Measurements from ENCODE around the gene HTRA3. TPM values are rescaled to one million over a fixed set of nuclear protein-coding genes. Genes with fewer than 3 reads are reported as not detected.

Gene HTRA3
- total and polyA plus RNA-seq, 7 experiments from 2014 or later, result not detected

DNA sequence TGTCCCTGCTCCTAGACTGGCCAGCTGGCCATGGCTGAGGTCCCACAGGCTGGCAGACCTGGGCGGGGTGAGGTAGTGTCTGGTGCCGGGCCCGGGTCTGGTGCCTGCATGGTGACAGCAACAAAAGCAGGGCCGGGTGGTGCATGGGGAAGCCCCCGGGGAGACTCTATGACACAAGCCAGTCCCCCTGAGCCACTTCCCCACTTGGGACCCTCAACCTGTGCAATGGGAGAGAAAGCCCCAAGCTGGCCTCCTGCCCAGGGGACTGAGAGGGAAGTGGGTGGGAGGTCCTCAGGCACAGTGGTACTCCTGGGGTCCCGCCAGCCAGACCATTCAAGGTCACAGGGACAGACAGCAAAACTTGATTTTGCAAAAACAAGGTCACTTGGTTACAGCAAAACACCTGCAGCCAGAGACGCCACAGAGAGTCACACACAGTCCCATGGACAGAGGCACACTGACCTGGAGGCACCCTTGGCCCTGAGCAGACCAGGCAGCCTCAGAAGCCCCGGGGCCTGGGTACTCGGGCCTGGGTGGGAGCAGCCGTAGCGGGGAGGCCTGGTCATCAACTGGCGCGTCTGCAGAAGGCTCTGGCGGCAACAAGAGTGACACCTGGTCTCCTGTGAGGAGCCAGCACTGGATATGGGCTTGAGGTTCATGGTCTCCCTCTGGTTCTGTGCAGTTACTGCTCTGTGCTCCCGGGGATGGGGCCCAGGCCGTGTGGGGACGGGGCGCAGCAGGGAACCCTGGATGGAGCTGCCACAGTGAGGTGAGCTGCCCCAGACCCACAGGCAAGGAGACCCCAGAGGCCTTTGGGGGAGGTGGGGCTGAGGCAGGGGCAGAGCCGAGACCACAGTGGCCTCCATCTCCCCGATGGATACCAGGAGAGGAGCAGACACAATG, 60.6 kb downstream of the HTRA3 start:
- intact Hi-C loops (cut with micrococcal nuclease), result no loop called here
- POLR2A ChIA-PET, result no interaction called here
- Mint-ChIP-seq H3K4me3 (no peak overlapping the region), H3K9me3 (peaks cover 0 to 9% (median 5%) of the 10 kb centered on the region in 11 donors), H3K4me1 (no peaks in the 10 kb centered on the region), H3K27me3 (no peaks in the 10 kb centered on the region), H3K36me3 (no peaks in the 10 kb centered on the region), H3K27ac (no peak overlapping the region)
- Histone ChIP-seq H3K9me3 (ENCODE audit: control insufficient read depth in 2 of 3, low read length in 3 of 3) (peaks cover 0 to 9% (median 0%) of the 10 kb centered on the region in 3 experiments), H3K4me3 (ENCODE audit: low read length) (no peak overlapping the region), H3K27ac (ENCODE audit: low read depth, low read length) (no peak overlapping the region), H3K4me1 (ENCODE audit: control insufficient read depth in 2 of 2, insufficient read depth in 2 of 2, low read length in 2 of 2) (no peaks in the 10 kb centered on the region), H3K27me3 (ENCODE audit: control insufficient read depth in 2 of 2, insufficient read depth in 2 of 2, low read length in 2 of 2) (no peaks in the 10 kb centered on the region), H3K36me3 (ENCODE audit: control insufficient read depth in 2 of 3, insufficient read depth in 3 of 3, low read length in 3 of 3) (no peaks in the 10 kb centered on the region)
- CTCF ChIA-PET, result no interaction called here
- ATAC-seq, result peak; percentile 8
- no peak for DNase-seq

DNA sequence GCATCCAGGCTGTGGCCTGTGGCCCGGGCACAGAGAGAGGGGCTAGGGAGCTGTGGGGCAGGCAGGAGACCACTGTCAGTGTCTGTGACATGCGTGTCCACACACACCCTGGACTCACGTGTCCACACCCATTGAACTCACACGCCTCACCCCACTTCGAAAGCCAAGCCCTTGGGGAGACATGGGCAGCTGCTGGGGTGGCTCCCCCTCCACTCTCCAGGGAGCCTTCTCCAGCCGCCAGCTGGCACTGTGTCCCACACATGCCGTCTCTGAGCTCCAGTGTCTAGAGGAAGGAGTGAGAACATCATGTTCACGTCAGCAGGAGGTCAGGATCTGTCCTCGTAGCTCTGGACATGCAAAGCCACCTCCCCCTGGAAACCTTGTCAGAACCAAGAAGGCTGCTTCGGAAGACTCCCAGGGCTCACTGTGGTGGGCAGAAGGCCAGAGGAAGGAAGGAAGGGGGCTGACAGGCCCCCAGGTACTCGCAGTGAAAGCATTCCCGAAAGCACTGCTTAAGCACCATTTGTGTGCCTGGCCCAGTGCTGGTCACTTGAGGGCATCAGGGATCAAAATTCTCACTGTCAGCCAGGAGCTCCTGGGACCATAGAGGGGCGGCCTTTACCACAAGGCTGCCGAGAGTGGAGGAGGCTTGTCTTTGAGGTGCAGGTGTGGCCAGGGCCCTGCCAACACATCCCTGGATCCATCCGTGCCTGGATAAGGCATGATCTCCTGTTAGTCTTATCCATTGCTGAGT, 61.4 kb downstream of the HTRA3 start:
- Histone ChIP-seq H3K36me3 (ENCODE audit: control insufficient read depth in 2 of 3, insufficient read depth in 3 of 3, low read length in 3 of 3) (no peaks in the 10 kb centered on the region), H3K27ac (ENCODE audit: low read depth, low read length) (no peak overlapping the region), H3K27me3 (ENCODE audit: control insufficient read depth in 2 of 2, insufficient read depth in 2 of 2, low read length in 2 of 2) (no peaks in the 10 kb centered on the region), H3K9me3 (ENCODE audit: control insufficient read depth in 2 of 3, low read length in 3 of 3) (peaks cover 0 to 11% (median 0%) of the 10 kb centered on the region in 3 experiments), H3K4me1 (ENCODE audit: control insufficient read depth in 2 of 2, insufficient read depth in 2 of 2, low read length in 2 of 2) (no peaks in the 10 kb centered on the region), H3K4me3 (ENCODE audit: low read length) (no peak overlapping the region)
- intact Hi-C loops (cut with micrococcal nuclease), result no loop called here
- no peak overlapping the region for H3K27ac Mint-ChIP-seq
- ChIA-PET POLR2A (no interaction called here), CTCF (no interaction called here)
- H3K4me3 Mint-ChIP-seq, result no peak overlapping the region
- no peak for DNase-seq
- H3K9me3 Mint-ChIP-seq, result peaks cover 3 to 17% (median 10%) of the 10 kb centered on the region in 11 donors
- H3K27me3 Mint-ChIP-seq, result no peaks in the 10 kb centered on the region
- no peak for ATAC-seq
- no peaks in the 10 kb centered on the region for H3K36me3 Mint-ChIP-seq
- H3K4me1 Mint-ChIP-seq, result no peaks in the 10 kb centered on the region

DNA sequence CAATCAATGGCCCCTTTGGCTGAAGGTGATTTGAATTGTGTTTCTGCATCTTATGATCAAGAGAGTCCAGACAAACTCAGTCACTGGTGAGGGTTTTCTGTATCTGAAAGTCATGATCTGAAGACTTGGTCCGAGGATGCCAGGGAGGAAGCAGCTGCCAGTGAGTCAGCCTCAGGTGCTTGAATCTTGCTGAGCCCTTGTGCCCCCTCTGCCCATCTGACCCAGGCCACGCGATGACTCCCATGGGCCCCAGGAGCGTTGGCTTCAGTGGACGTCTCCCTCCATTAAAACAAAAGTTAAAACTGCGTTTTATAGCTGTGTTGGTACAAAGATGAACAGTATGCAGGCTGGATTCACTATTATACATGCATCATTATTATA, 62.0 kb downstream of the HTRA3 start:
- Mint-ChIP-seq H3K27ac (no peak overlapping the region), H3K4me1 (no peaks in the 10 kb centered on the region), H3K9me3 (peaks cover 5 to 23% (median 11%) of the 10 kb centered on the region in 11 donors), H3K36me3 (no peaks in the 10 kb centered on the region), H3K27me3 (peaks cover 0 to 1% (median 0%) of the 10 kb centered on the region in 5 donors), H3K4me3 (no peak overlapping the region)
- CTCF ChIA-PET, result no interaction called here
- intact Hi-C loops (cut with micrococcal nuclease), result no loop called here
- Histone ChIP-seq H3K27ac (ENCODE audit: low read depth, low read length) (no peak overlapping the region), H3K4me1 (ENCODE audit: control insufficient read depth in 2 of 2, insufficient read depth in 2 of 2, low read length in 2 of 2) (no peaks in the 10 kb centered on the region), H3K27me3 (ENCODE audit: control insufficient read depth in 2 of 2, insufficient read depth in 2 of 2, low read length in 2 of 2) (no peaks in the 10 kb centered on the region), H3K9me3 (ENCODE audit: control insufficient read depth in 2 of 3, low read length in 3 of 3) (peaks cover 0 to 17% (median 0%) of the 10 kb centered on the region in 3 experiments), H3K36me3 (ENCODE audit: control insufficient read depth in 2 of 3, insufficient read depth in 3 of 3, low read length in 3 of 3) (no peaks in the 10 kb centered on the region), H3K4me3 (ENCODE audit: low read length) (no peak overlapping the region)
- ATAC-seq (no peak), DNase-seq (no peak)
- POLR2A ChIA-PET, result no interaction called here

DNA sequence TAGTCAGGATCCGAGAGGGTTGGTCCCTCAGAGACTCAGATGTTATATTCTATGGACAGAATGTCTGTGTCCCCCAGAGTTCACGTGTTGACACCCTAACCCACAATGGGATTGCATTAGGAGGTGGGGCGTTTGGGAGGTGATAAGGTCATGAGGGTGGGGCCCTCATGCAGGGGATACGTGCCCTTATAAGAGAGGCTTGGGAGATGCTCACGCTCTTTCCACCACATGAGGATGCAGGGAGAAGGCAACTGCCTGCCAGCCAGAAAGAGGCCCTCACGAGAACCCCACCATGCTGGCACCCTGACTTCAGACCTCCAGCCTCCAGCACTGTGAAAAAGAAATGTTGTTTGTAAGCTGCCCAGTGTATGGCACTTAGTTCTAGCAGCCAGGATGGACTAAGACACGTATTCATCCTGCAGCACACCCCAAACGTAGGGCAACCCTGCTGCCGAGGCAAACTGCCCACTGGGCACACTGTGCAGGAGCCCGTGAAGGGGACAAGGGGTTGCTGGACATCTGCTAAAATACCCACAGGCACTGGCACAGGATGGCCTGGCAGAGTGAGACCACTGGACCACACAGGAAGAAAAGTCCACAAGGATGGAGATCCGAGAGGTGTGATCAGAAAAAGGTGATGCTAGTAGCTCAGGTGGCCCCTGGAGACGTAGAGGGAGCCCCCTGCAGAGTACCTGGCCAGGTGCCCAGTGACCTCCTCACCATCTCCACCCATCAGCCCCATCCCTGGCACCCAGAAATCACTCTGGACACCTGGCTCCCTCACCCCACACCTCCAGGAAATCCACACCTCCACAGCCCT, 62.7 kb downstream of the HTRA3 start:
- Mint-ChIP-seq H3K27ac (no peak overlapping the region), H3K9me3 (peaks cover 6 to 28% (median 14%) of the 10 kb centered on the region in 11 donors), H3K4me1 (no peaks in the 10 kb centered on the region), H3K27me3 (peaks cover 0 to 6% (median 0%) of the 10 kb centered on the region in 5 donors), H3K4me3 (no peak overlapping the region), H3K36me3 (no peaks in the 10 kb centered on the region)
- Histone ChIP-seq H3K4me3 (ENCODE audit: low read length) (no peak overlapping the region), H3K27me3 (ENCODE audit: control insufficient read depth in 2 of 2, insufficient read depth in 2 of 2, low read length in 2 of 2) (no peaks in the 10 kb centered on the region), H3K9me3 (ENCODE audit: control insufficient read depth in 2 of 3, low read length in 3 of 3) (peaks cover 0 to 18% (median 0%) of the 10 kb centered on the region in 3 experiments), H3K36me3 (ENCODE audit: control insufficient read depth in 2 of 3, insufficient read depth in 3 of 3, low read length in 3 of 3) (no peaks in the 10 kb centered on the region), H3K27ac (ENCODE audit: low read depth, low read length) (no peak overlapping the region), H3K4me1 (ENCODE audit: control insufficient read depth in 2 of 2, insufficient read depth in 2 of 2, low read length in 2 of 2) (no peaks in the 10 kb centered on the region)
- ChIA-PET CTCF (no interaction called here), POLR2A (no interaction called here)
- no peak for DNase-seq
- intact Hi-C loops (cut with micrococcal nuclease), result no loop called here
- ATAC-seq, result no peak

DNA sequence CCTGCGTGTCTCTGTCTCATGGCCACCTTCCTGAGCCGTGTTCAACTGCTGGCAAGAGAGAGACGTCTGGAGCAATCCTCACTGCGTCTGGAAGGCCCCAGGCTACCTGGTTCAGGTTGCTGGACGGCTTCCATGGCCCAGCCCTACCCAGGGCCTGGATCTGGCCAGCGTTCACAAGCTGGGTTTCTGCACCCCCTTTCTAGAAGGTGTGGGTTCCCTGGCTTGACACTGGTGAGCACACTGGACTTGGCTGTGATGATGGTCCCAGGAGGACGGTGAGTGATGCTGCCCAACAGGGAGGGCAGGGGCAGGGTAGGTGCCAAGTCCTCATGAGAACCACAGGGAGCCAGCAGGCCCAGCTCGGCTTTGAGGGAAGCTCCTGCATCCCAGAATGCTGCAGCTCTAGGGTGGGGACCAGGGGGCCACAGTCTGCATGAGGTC, 63.4 kb downstream of the HTRA3 start:
- peaks cover 0 to 18% (median 0%) of the 10 kb centered on the region in 3 experiments for H3K9me3 ChIP-seq (ENCODE audit: control insufficient read depth in 2 of 3, low read length in 3 of 3)
- no peak overlapping the region for H3K4me3 ChIP-seq (ENCODE audit: low read length)
- CTCF ChIA-PET, result no interaction called here
- no peak overlapping the region for H3K27ac ChIP-seq (ENCODE audit: low read depth, low read length)
- H3K4me1 ChIP-seq (ENCODE audit: control insufficient read depth in 2 of 2, insufficient read depth in 2 of 2, low read length in 2 of 2), result no peaks in the 10 kb centered on the region
- H3K27me3 ChIP-seq (ENCODE audit: control insufficient read depth in 2 of 2, insufficient read depth in 2 of 2, low read length in 2 of 2), result no peaks in the 10 kb centered on the region
- H3K4me3 Mint-ChIP-seq, result no peak overlapping the region
- H3K27me3 Mint-ChIP-seq, result peaks cover 0 to 6% (median 0%) of the 10 kb centered on the region in 5 donors
- intact Hi-C loops (cut with micrococcal nuclease), result no loop called here
- POLR2A ChIA-PET, result no interaction called here
- no peak overlapping the region for H3K27ac Mint-ChIP-seq
- peaks cover 6 to 28% (median 15%) of the 10 kb centered on the region in 11 donors for H3K9me3 Mint-ChIP-seq
- H3K36me3 ChIP-seq (ENCODE audit: control insufficient read depth in 2 of 3, insufficient read depth in 3 of 3, low read length in 3 of 3), result no peaks in the 10 kb centered on the region
- no peaks in the 10 kb centered on the region for H3K36me3 Mint-ChIP-seq
- no peaks in the 10 kb centered on the region for H3K4me1 Mint-ChIP-seq
- DNase-seq (no peak), ATAC-seq (no peak)

DNA sequence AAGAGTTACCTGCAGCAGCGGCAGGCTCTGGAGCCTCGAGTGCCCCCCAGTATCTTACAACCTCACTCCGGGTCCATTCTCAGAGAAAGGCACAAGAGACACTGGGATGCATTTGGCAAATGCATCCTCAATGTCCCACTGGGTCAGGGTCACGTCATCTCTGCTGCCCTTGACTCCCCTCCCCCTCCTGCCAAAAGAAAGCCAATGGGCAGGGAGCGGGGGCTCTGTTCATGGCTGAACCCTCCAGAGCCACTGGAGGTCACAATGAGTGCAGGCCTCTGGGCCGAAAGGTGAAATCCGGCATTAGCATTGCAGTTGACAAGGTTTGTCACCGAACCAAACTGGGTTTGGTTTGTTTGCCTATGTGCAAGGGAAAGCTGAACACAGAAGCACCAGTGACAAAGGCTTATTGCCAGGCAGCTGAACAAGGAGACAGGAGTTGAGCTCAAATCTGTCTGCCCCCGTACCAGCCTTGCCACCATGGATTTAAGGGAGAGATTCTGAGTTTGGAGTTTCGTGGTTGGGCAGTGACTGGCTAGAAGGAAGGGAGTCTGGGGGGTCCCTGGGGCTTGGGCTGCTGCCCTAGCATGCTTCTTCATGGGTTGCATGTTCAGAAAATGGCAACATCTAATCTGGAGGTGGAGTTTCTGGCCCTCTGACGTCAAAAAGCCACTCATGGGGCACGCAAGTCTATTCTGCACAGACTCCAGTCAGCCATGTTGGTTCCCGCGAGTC, 64.3 kb downstream of the HTRA3 start:
- intact Hi-C loops (cut with micrococcal nuclease), result no loop called here
- no peaks in the 10 kb centered on the region for H3K4me1 Mint-ChIP-seq
- POLR2A ChIA-PET, result no interaction called here

More for the DNA sequence above, 64.3 kb downstream of the HTRA3 start:
- Mint-ChIP-seq H3K27ac (no peak overlapping the region), H3K36me3 (no peaks in the 10 kb centered on the region), H3K27me3 (peaks cover 0 to 6% (median 0%) of the 10 kb centered on the region in 5 donors), H3K9me3 (peaks cover 6 to 35% (median 18%) of the 10 kb centered on the region in 11 donors), H3K4me3 (no peak overlapping the region)
- Histone ChIP-seq H3K4me3 (ENCODE audit: low read length) (no peak overlapping the region), H3K4me1 (ENCODE audit: control insufficient read depth in 2 of 2, insufficient read depth in 2 of 2, low read length in 2 of 2) (no peaks in the 10 kb centered on the region), H3K27ac (ENCODE audit: low read depth, low read length) (no peak overlapping the region), H3K9me3 (ENCODE audit: control insufficient read depth in 2 of 3, low read length in 3 of 3) (peaks cover 0 to 18% (median 0%) of the 10 kb centered on the region in 3 experiments), H3K36me3 (ENCODE audit: control insufficient read depth in 2 of 3, insufficient read depth in 3 of 3, low read length in 3 of 3) (no peaks in the 10 kb centered on the region), H3K27me3 (ENCODE audit: control insufficient read depth in 2 of 2, insufficient read depth in 2 of 2, low read length in 2 of 2) (no peaks in the 10 kb centered on the region)
- no peak for DNase-seq
- CTCF ChIA-PET, result no interaction called here
- no peak for ATAC-seq
